SW 1271 (cell line): ENCODE measurements around the gene NLGN3.
"Not testable (repeated sequence)": the region's sequence is repeated elsewhere in the genome, so short reads cannot be mapped to it uniquely, and the experiment has no call there.

Experiments used
- DNase-seq, 2 experiments: peaks; one replicate each; lab custom pipeline; 2025; lab: John Stamatoyannopoulos, UW

The NLGN3 gene

DNA sequence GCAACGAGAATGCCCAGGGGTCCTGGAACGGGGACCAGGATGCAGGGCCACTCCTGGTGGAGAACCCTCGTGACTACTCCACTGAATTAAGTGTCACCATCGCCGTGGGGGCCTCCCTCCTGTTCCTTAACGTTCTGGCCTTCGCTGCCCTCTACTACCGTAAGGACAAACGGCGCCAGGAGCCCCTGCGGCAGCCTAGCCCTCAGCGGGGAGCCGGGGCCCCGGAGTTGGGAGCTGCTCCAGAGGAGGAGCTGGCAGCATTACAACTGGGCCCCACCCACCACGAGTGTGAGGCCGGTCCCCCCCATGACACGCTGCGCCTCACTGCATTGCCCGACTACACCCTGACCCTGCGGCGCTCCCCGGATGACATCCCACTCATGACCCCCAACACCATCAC is 24.9 kb downstream of the NLGN3 start:
- DNase-seq: no peak

DNA sequence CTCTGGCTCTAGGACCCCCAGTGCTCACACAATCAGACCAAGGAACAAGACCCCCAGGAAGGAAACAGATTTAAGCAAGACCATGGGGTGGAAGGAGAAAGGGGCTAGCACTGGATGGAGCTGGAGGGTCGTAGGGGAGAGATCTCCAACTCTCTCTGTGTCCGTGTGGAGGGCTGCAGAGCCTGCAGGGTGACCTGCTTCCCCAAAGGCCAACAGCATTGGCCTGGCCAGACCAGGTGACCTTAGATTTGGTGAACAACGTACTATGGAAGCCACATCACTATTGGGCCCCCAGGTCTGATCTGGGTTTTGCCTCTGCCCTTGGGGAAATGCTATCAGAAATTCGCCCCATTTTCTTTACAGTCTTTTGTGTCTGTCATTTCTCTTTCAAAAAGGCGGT is 26.0 kb downstream of the NLGN3 start:
- DNase-seq: no peak

DNA sequence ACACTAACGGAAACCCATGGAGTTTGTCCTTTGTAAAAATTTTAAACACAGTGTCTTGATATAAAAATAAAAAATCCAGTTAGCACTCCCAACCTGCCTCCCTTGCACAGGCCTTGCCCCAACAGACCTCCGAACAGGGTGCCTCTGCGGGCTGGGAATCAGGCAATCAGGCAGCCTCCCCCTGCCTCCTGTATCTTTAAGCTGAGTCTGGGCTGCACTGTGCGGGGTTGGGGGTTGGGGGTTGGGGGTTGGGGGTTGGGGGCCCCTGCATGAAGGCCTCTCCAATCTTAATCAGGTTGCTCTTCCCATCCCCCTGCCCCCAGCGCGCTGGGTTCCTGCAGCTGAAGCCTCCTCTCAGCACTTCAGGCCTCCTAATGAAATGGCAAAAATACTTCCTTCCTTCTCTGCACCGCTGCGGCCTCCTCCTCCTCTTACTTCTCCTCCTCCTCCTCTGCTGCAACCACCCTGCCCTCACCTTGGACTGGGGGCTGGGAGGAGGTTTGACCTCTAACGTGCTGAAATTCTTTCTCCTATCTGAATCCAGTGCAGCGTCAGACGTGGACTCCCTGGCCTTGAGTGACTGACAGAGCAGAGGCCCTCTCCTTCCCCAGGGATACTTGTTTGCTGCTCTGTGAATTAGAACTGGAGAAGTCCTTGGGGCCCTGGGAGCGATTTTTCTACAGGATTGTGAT is 26.6 kb downstream of the NLGN3 start:
- no peak for DNase-seq

DNA sequence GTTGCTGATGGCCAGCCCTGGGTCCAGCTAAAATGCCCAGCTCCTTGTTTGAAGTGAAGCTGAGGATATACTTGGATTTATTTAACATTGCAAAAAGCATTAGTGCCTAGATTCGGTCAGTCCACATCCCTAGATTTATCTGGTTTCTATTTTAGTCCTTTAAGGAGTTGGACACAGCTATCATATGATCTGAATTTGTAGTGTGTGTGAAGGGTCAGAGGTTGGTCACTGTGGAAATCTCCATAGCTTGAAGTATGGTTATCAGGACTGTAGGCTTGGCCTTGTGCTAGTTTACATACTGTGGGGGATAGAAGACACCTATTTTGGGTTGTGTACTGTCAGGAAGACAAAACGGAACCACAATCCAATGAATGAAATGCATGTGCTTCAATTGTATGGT is 28.8 kb downstream of the NLGN3 start:
- DNase-seq: no peak

DNA sequence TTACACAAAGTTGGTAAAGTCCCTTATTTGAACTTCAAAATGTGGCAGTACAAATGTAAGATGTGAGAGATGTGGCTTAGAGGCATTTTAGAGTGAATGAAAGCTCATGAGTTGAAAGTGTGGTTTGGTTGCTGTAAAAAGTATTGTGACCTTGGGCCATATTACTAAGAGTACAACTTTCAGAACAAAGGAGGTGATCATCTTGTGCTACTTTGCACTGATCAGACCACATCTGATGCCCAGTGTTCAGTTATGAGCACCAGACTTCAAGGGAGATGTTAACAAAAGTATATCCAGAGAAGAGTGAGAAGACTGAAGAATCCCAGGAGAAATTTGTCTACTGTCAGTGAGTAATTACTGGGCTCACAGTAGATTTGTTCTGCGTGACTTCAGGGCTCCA is 30.2 kb downstream of the NLGN3 start:
- no peak for DNase-seq

DNA sequence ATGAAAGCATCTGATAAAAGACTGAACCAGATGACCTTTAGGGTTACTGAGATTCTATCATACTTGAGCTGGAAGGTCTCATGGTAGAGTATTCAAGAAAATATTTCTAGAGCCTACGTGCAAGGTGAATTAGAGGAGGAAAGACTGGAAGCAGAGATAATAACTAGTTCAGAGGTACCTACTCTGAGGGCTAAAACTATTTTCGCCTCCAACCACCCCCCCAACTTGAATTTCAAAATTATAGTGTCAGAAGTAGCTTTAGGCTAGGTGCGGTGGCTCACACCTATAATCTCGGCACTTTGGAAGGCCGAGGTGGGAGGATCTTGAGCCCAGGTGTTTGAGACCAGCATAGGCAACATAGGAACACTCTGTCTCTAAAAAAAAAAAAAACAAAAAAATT is 30.9 kb downstream of the NLGN3 start:
- no peak for DNase-seq

DNA sequence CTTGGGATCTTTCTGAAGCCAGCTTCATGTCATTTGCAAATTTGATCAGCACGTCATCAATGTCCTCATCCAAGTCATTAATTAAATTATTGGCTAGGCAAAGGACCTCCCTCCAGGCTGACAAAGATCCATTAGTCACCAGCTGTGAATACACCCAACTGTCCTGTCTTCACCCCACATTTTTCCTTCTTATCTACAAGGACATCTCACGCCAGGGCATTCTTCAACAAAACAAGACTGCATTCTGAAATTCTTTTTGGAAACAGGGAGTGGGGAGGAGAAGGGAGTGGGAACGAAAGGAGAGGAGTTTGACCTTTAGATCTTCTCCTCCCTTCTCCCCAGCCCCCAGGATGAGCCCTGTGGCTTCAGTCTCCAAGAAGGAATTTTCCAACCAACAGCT is 32.7 kb downstream of the NLGN3 start:
- no peak for DNase-seq

DNA sequence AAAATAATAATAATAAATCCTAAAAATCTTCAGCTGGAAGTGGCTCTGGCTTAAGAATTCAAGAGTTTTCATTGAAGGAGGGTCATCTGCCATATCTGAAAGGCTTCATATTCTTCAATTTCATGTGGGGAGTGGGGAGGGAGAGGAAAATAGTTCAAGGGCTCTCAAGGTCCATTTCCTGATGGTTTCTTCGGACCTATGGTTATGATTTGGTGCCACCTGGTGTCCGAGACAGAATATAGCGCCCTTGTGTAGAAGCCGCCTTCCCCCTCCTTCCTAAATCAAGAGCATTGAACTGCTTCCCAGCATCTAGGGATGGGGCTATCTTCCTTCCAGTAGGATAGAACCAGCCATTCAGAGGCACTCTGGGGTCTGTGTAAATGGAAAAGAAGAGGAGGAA is 34.3 kb downstream of the NLGN3 start:
- peak; percentile 10 to 32 for DNase-seq

DNA sequence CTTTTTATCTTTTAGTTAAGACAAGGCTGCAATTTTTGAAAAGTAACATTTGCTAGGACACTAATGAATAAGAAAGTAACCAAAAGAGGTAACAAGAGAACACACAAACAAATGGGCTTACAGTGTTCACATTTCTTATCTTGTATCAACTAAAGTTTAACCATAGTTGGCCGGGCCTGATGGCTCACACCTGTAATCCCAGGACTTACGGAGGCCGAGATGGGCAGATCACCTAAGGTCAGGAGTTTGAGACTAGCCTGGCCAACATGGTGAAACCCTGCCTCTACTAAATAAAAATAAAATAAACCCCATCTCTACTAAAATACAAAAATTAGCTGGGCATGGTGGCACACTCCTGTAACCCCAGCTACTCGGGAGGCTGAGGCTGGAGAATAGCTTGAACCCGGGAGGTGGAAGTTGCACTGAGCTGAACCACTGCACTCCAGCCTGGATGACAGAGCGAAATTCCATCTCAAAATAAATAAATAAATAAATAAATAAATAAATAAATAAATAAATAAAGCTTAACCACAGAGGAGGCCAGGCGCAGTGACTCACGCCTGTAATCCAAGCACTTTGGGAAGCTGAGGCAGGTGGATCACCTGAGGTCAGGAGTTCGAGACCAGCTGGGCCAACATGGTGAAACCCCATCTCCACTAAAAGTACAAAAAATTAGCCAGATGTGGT is 36.1 kb downstream of the NLGN3 start:
- DNase-seq: not testable (repeated sequence)

DNA sequence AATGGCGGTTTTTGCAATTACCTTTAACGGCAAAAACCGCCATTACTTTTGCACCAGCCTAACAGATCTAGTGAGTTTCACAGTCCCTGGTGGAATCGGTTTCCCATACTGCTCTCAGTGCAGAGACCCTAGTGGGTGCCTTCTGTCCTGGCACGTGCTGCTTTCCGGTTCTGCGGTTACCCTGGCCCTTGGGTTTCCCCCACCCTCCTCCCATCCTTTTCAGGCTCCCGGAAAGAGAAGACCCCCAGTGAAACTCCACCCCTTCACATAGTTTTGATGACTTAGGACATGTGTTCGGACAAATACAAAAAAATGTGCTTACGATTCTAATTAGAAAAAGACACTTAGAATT is 36.9 kb downstream of the NLGN3 start:
- DNase-seq: no peak

DNA sequence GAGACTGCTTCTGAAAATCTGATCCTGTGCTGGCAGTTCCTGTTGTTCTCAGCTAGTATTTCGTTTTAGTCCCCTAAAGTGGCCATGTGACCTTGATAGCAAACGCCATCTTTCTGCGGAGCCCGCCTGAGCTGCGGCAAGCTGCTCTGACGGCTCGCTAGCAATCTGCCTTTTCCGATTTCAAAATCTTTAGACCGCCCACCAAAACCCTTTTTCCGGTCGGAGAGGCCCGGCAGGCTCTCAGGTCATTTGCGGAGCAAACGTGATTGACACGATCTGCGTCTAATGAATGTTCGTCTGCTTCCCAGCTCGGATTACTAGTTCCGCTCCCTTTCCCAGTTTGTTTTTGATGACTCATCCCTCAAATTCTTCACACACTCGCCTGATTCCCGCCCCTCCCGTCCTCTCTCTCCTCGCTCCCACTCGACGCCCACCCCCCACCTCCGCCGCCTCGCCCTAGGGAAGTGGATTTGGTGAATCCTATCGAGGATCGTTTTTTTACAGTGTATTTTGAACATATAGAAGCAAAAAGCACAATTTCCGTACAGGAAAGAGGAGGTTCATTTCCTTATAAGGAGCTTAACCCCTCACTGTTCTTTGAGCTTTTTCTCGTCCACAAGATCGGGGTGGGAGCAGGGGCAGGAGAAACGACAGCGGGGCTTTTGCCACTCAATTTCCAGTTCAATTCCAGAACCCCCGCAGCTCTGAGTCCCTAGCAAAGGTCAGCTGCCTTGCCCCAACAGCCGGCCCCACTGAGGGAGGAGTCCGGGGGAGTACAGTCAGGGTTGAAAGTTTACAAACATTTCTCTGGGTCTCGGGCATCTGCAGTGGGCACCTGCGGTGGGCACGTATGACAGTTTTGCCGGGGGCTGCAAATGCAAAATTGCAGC is 37.5 kb downstream of the NLGN3 start:
- peak; percentile 93 to 95 for DNase-seq

DNA sequence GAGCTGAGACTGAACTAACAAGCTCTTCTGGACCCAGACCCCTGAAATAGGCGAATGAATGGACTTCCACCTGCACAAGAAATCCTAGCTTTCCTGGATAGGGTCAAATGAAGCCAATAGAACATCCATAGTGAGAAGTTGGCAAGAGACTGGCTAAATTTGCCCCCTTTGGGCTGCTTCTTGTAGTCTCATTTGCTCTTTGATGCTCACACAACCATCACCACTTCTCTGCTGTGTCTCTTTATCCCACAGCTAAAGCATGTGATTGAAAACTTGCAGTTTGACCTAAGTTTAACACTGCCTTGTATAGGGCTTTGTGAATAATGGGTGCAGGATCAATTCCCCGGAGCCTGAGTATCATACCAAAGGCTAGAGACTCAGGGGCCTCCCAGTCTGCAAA is 38.2 kb downstream of the NLGN3 start:
- DNase-seq: no peak

DNA sequence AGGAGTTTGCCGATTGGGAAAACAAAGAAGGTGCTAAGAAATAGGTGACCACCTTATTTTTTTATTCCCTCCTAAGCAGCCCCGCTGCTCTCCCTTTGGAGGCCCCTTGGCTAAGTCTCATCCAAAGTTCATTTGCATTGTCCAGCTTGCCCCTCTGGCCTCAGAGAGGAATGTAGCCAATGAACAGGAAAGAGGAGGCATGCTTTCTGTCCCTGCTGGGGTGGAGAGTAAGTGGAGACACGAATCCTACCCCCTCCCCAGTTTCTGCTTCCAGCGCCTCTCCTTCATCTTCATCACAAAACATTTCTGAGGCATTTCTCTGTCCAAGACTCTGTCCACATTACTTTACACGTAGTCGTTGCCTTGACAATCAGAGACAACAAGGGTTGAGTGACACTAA is 38.7 kb downstream of the NLGN3 start:
- DNase-seq: no peak

DNA sequence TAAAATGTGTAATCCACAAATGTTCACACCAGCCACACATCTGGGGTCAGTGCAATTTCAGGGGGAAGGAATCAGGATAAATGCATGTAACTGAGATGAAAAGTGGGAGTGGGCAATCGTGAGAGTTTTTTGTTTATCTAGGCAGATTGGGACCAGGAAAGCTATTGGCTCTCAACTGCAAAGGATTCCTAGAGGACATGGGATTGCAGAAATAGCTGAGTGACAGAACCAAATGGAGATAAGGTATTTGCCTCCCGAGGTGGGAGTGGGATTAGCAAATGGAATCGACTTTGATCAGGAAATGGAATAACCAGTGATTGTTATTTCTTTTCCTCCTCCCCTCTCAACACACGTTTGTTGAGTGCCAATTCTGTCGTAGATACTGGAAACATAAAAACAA is 39.5 kb downstream of the NLGN3 start:
- no peak for DNase-seq

DNA sequence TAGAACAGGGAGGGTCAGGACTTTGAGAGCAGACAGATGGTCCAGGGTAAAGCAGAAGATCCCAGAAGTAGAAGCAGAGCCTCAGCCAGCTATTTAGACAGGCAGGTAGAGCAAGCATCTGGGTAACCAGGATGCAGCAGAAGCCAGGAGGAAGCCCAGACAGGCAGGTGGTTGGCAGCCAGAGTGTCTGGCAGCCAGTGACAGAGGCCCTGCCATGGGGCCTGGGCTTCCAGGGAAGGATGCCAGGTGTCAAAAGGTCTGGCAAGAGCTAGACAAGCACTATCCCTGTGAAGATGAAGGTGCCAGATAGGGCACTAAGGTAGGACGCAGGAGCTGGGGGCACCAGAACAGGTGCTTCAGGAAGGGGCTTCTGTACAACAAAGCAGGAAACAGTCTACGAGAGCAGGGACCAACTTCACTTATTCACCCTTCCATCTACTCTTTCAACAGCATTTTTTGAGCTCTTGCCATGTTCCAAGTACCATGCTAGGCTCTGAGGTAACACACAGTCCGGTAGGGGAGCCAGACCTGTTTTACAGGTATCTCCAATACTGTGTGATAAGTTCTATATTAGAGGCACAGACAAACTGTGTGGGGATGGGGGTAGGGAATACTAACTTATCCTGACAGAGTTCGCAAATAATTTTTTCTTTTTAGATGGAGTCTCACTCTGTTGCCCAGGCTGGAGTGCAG is 40.3 kb downstream of the NLGN3 start:
- DNase-seq: no peak

DNA sequence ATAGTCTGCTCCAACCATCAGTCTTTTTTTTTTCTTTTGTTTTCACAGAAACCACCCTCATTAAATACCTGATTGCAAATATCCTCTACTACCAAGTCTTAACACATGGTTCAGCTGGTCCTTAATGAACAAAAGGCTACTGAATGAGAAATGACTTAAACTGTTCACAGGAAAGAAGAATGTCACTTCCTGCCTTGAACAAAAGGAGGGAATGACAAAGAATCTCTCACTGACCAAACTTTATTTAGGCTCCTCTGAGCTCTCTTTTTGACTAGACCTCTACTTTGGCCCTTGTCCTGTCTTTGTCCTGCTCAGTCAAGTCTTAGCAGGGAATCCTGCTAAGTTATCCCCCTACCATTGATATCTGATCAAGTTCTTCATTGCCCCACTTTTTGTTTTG is 46.6 kb downstream of the NLGN3 start:
- DNase-seq: no peak

DNA sequence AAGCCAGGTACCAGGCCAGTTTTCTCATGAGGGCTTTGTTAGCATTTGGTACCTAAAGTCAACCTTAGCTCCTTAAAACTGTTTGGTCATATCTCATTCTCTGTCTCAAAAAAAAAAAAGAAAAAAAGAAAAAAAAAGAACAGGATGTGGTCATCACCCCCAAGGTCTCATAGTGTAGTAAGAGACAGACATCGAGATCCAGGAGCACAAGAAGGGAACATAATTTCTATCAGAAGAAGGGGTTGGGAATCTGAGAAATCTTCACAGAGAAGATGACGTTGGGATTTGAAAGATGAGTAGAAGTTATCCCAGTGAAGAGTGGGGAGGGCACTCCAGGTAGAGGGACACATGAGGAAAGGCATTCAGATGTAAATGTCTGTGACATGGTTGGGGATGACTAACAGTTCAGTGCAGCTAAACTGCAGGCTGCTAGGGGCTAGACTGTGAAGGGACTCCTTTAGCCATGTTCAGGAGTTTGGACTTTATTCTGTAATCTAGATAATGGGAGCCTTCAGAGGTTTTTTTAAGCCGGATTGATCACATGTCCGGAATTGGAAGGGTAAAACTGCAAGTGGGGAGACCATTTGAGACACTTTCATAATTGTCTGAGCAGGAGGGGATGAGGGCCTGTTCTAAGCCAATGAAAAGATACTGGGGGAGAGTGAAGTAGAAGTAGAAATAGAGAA is 51.5 kb downstream of the NLGN3 start:
- no peak for DNase-seq

DNA sequence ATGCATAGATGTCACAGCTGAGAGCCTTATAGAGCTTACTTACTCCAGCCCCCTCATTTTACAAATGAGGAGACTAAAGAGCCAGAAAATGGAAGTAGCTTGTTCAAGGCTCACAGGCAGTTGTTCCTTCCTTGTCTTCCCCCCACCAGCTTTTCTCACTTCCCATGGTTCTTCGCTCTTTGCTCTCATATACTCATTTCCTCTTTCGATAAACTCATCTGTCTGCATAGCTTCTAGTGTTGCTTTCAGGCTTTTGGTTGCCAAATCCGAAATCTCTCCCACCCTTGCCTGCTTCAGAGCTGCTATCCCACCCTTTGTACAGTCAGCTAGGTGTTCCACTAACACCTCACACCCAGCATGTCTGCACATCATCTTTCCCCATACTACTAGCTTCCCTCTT is 53.4 kb downstream of the NLGN3 start:
- no peak for DNase-seq

DNA sequence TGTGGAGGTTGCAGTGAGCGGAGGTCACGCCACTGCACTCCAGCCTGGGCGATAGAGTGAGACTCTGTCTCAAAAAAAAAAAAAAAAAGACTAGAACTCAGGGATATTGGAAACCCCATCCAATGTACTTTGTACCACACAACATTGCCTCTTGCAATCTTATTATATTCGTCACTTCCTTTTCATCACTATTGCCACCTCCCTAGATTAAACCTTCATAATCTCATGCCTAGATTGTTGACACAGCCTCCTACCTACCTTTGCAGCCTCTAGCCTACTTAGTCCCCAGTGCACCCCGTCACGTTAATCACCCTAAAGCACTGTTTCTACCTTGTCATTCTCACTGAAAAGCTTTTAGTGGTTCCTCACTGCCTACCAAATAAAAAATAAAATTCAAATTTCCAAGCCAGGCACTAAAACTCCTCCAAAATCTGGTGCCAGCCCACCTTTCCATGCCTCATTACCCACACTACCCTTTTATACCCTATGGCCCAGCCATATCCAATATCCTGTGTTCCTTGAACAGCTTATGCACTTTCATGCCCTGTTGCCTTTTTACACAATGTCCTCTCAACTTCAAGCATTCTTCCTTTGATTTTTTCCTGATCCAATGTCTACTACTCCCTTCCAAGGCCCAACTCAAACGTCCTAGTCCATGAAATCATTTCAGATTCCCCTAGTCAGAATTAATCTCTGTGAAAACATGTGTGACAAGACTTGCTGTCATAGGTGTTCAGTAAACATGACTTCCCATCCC is 54.8 kb downstream of the NLGN3 start:
- DNase-seq: no peak

DNA sequence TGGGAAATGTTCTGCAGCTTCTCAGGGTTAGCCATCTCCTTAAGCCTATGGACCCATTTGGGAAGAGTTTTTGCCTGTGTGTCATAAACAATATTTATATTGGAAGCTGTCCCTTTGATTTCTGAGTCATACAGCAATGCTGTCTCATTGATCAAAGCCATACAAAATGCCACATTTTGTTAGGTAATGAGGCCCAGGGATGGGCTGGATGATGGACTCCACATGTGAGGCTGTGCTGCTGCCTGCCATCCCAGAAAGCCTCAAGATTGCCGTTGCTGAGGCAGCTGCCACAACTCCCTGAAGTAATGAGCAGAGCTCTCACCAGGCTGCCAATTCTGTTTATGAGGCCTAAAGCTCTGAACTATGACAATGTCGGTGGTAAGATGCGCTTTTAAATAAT is 66.2 kb downstream of the NLGN3 start:
- DNase-seq: no peak

DNA sequence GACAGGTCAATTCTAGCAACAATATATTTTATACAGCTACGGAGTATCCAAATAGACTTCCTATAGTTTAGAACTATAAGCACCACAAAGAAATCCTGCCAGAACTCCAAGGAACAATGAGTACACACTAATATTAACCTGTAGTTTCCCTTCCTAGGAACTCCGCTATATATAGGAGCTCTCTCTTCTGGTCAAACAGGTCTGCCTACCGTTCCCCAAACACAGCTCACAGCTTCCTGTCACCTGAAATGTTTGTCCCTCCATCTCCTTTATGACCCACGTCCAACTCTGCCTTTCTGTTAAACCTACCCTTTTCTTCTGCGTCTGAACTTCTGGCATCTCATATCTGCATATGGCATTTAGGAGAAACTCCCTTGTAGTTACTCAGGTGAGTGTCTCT is 67.9 kb downstream of the NLGN3 start:
- DNase-seq: no peak
